Right cardiac atrium (tissue), 5 donors: ENCODE measurements around the gene COL7A1. TPM values are rescaled to one million over a fixed set of nuclear protein-coding genes. Genes with fewer than 3 reads are reported as not detected.
A peak's percentile ranks its signal among the peaks of the same experiment; 100 is the strongest.
"Not testable (repeated sequence)": the region's sequence is repeated elsewhere in the genome, so short reads cannot be mapped to it uniquely, and the experiment has no call there.

ENCODE experiments used
- ATAC-seq, 2 donors: fragments of 200-7000 bp; cut with Tn5 transposase; one replicate each; pipeline versions ENCODE4 v1.8.0 to v1.9.1; 2020; ENCODE audit warnings: moderate library complexity in 2 of 2, mild to moderate bottlenecking in 1 of 2
- DNase-seq, 3 donors: peaks; one replicate each; pipeline ENCODE4 v3.0.0-alpha.2; 2020
- H3K27ac ChIP-seq: one replicate; pipeline ENCODE4 v1.5.1; 2013; ENCODE audit warnings: mild to moderate bottlenecking, low read length, control low read depth, moderate library complexity
- H3K27me3 ChIP-seq: one replicate; pipeline ENCODE4 v1.6.1; 2013; ENCODE audit not compliant: control insufficient read depth, insufficient read depth
- H3K4me1 ChIP-seq: one replicate; pipeline ENCODE4 v1.6.1; 2013; ENCODE audit warnings: low read length; ENCODE audit not compliant: control insufficient read depth, insufficient read depth
- H3K4me3 ChIP-seq: one replicate; pipeline ENCODE4 v1.5.1; 2013; ENCODE audit warnings: low read length, control low read depth
- H3K9me3 ChIP-seq: one replicate; pipeline ENCODE4 v1.6.1; 2013; ENCODE audit warnings: low read length; ENCODE audit not compliant: control insufficient read depth
- WGBS: extraction: QIAGEN DNeasy Blood & Tissue Kit; methylation state at CpG from one replicate; pipeline ENCODE4 v1.1.7; 2013; 5-methylcytosine and 5-hydroxymethylcytosine counted together
- intact Hi-C, 4 donors: fragments of 100-400 bp; cut with DNase I; formaldehyde crosslinking; loops; one replicate each; pipeline versions ENCODE4 v1.11.0 to v1.14.0; 2022 to 2023
- polyA plus RNA-seq: library from polyadenylated mRNA; stranded (reverse); fragments of 200-250 nt; gene quantifications from one replicate; pipeline ENCODE4 v1.2.3, GENCODE V29; 2013
- total RNA-seq, 4 donors: library from RNA; stranded (reverse); fragmentation: NEBNext Ultra II Directional; extraction: Animal tissue kit (Norgen Biotek cat#: 25700); gene quantifications; one replicate each; pipeline ENCODE4 v1.2.1, GENCODE V29; 2021
- donor health status: healthy with polysubstance abuse.
- donor health status: DM: no; HTN: yes; CAD: no.
- donor health status: DM: no; HTN: no; CAD: no.
- donor health status: DM: no; HTN: yes; CAD: no; lungs with severe emphysema.
- donor health status: DM: yes; HTN: yes; CAD: no.

Gene COL7A1
- total and polyA plus RNA-seq, 5 donors: 4.8 to 20.4 (median 9.0) TPM

GRCh38 chr3:48532271-48532976 is 62.7 kb downstream of the COL7A1 start:
- Histone ChIP-seq H3K4me1 (no peaks in the 10 kb centered on the region), H3K9me3 (no peaks in the 10 kb centered on the region), H3K4me3 (no peak overlapping the region), H3K27ac (no peak overlapping the region), H3K27me3 (no peaks in the 10 kb centered on the region)
- ATAC-seq: no peak
- intact Hi-C loops: no loop called here
- 87% methylated on average over 6 of the region's 6 CpGs for whole genome bisulfite sequencing
- DNase-seq: no peak

GRCh38 chr3:48530701-48531100 is 64.4 kb downstream of the COL7A1 start:
- H3K9me3 ChIP-seq, ATAC-seq, intact Hi-C loops, DNase-seq, H3K27me3 ChIP-seq, H3K4me3 ChIP-seq, H3K27ac ChIP-seq, H3K4me1 ChIP-seq: not testable (repeated sequence)
- 96% methylated on average over 4 of the region's 4 CpGs for WGBS

- Histone ChIP-seq H3K27ac (no peak overlapping the region), H3K9me3 (no peaks in the 10 kb centered on the region), H3K27me3 (no peaks in the 10 kb centered on the region), H3K4me1 (no peaks in the 10 kb centered on the region), H3K4me3 (no peak overlapping the region)
- intact Hi-C loops: no loop called here
- no peak for ATAC-seq
- DNase-seq: no peak
- 79% methylated on average over 3 of the region's 3 CpGs for WGBS
Measured at GRCh38 chr3:48528754-48529153, 66.4 kb downstream of the COL7A1 start.

GRCh38 chr3:48528048-48528447 is 67.1 kb downstream of the COL7A1 start:
- no peak overlapping the region for H3K4me3 ChIP-seq
- H3K27ac ChIP-seq: no peak overlapping the region
- ATAC-seq: no peak
- 89% methylated on average over 9 of the region's 9 CpGs for WGBS
- H3K4me1 ChIP-seq: no peaks in the 10 kb centered on the region
- no peaks in the 10 kb centered on the region for H3K27me3 ChIP-seq
- H3K9me3 ChIP-seq: no peaks in the 10 kb centered on the region
- intact Hi-C loops: no loop called here
- DNase-seq: no peak

- DNase-seq (no peak), ATAC-seq (no peak)
- H3K9me3 ChIP-seq: no peaks in the 10 kb centered on the region
- WGBS: 87% methylated on average over 9 of the region's 9 CpGs
- no peak overlapping the region for H3K27ac ChIP-seq
- intact Hi-C loops: no loop called here
- no peaks in the 10 kb centered on the region for H3K4me1 ChIP-seq
- no peaks in the 10 kb centered on the region for H3K27me3 ChIP-seq
- no peak overlapping the region for H3K4me3 ChIP-seq
Measured at GRCh38 chr3:48524970-48525369, 70.2 kb downstream of the COL7A1 start.

GRCh38 chr3:48521635-48522034 is 73.5 kb downstream of the COL7A1 start:
- H3K9me3 ChIP-seq: no peaks in the 10 kb centered on the region
- ATAC-seq: no peak
- no peaks in the 10 kb centered on the region for H3K4me1 ChIP-seq
- 94% methylated on average over 6 of the region's 6 CpGs for WGBS
- H3K27me3 ChIP-seq: no peaks in the 10 kb centered on the region
- H3K27ac ChIP-seq: no peak overlapping the region
- no peak for DNase-seq
- H3K4me3 ChIP-seq: no peak overlapping the region
- intact Hi-C loops: no loop called here

- Histone ChIP-seq H3K9me3 (no peaks in the 10 kb centered on the region), H3K27ac (no peak overlapping the region), H3K4me1 (no peaks in the 10 kb centered on the region), H3K27me3 (no peaks in the 10 kb centered on the region), H3K4me3 (no peak overlapping the region)
- intact Hi-C loops: no loop called here
- no peak for DNase-seq
- ATAC-seq: no peak
- 96% methylated on average over 9 of the region's 9 CpGs for WGBS
Measured at GRCh38 chr3:48519277-48519643, 75.9 kb downstream of the COL7A1 start.

- intact Hi-C loops: no loop called here
- H3K27ac ChIP-seq: no peak overlapping the region
- no peak for DNase-seq
- no peaks in the 10 kb centered on the region for H3K4me1 ChIP-seq
- no peak overlapping the region for H3K4me3 ChIP-seq
- no peak for ATAC-seq
- WGBS: 79% methylated on average over 12 of the region's 12 CpGs
- no peaks in the 10 kb centered on the region for H3K9me3 ChIP-seq
- H3K27me3 ChIP-seq: no peaks in the 10 kb centered on the region
Measured at GRCh38 chr3:48518638-48519276, 76.4 kb downstream of the COL7A1 start.

- DNase-seq (no peak), ATAC-seq (no peak)
- H3K4me1 ChIP-seq: no peaks in the 10 kb centered on the region
- WGBS: 91% methylated on average over 6 of the region's 6 CpGs
- no peaks in the 10 kb centered on the region for H3K9me3 ChIP-seq
- no peak overlapping the region for H3K27ac ChIP-seq
- intact Hi-C loops: no loop called here
- no peaks in the 10 kb centered on the region for H3K27me3 ChIP-seq
- no peak overlapping the region for H3K4me3 ChIP-seq
Measured at GRCh38 chr3:48518069-48518468, 77.1 kb downstream of the COL7A1 start.

- 78% methylated on average over 8 of the region's 8 CpGs for WGBS
- DNase-seq (peak in 1 of 3 donors; percentile 51), ATAC-seq (no peak)
- H3K9me3 ChIP-seq: no peaks in the 10 kb centered on the region
- H3K4me3 ChIP-seq: no peak overlapping the region
- H3K27ac ChIP-seq: no peak overlapping the region
- no peaks in the 10 kb centered on the region for H3K4me1 ChIP-seq
- H3K27me3 ChIP-seq: no peaks in the 10 kb centered on the region
- intact Hi-C loops: no loop called here
Measured at GRCh38 chr3:48516571-48516970, 78.6 kb downstream of the COL7A1 start.

- no peaks in the 10 kb centered on the region for H3K27me3 ChIP-seq
- intact Hi-C loops: no loop called here
- no peak overlapping the region for H3K27ac ChIP-seq
- H3K9me3 ChIP-seq: no peaks in the 10 kb centered on the region
- DNase-seq (no peak), ATAC-seq (no peak)
- H3K4me3 ChIP-seq: no peak overlapping the region
- no peaks in the 10 kb centered on the region for H3K4me1 ChIP-seq
- 87% methylated on average over 8 of the region's 8 CpGs for WGBS
Measured at GRCh38 chr3:48514431-48515227, 80.5 kb downstream of the COL7A1 start.
